Uterus (tissue), 4 donors: Measurements from ENCODE around the gene STMND1. TPM values are rescaled to one million over a fixed set of nuclear protein-coding genes. Genes with fewer than 3 reads are reported as not detected.
A peak's percentile ranks its signal among the peaks of the same experiment; 100 is the strongest.

Experiments used
- DNase-seq, 2 donors: peaks; one replicate each; pipeline ENCODE4 v3.0.0-alpha.2; 2019 to 2020
- H3K27ac ChIP-seq, 2 donors: fragments of 200-600 bp; sonication (generic); 1 replicate in 1 of 2; 2 replicates in 1 of 2; pipeline ENCODE4 v1.5.1; 2016 to 2018
- H3K27me3 ChIP-seq, 2 donors: fragments of 200-600 bp; sonication (generic); one replicate each; pipeline ENCODE4 v1.5.1; 2018 to 2019; ENCODE audit warnings: control low read depth in 1 of 2
- H3K36me3 ChIP-seq, 2 donors: fragments of 200-600 bp; sonication (generic); one replicate each; pipeline ENCODE4 v1.5.1; 2019; ENCODE audit warnings: control low read depth in 1 of 2
- H3K4me1 ChIP-seq, 2 donors: fragments of 200-600 bp; sonication (generic); one replicate each; pipeline ENCODE4 v1.5.1; 2018 to 2019; ENCODE audit warnings: control low read depth in 1 of 2
- H3K4me3 ChIP-seq, 2 donors: fragments of 200-600 bp; sonication (generic); 1 replicate in 1 of 2; 2 replicates in 1 of 2; pipeline ENCODE4 v1.5.1; 2018 to 2019; ENCODE audit warnings: mild to moderate bottlenecking in 1 of 2
- H3K9me3 ChIP-seq, 2 donors: fragments of 200-600 bp; sonication (generic); one replicate each; pipeline ENCODE4 v1.5.1; 2019; ENCODE audit warnings: control low read depth in 1 of 2
- CTCF ChIP-seq, 4 experiments: fragments of 200-600 bp in 2 of 4; fragments of 450-650 bp in 2 of 4; sonication (generic) in 2 of 4; IDR thresholded peaks; one replicate each; pipeline ENCODE4 v1.5.1; 2016 to 2019; ENCODE audit warnings: antibody characterized with exemption in 4 of 4, mild to moderate bottlenecking in 2 of 4, moderate library complexity in 1 of 4
- POLR2A ChIP-seq, 2 donors: fragments of 450-650 bp; IDR thresholded peaks; one replicate each; pipeline ENCODE4 v1.6.1; 2016; ENCODE audit warnings: antibody characterized with exemption in 2 of 2, mild to moderate bottlenecking in 1 of 2, moderate library complexity in 1 of 2
- intact Hi-C: fragments of 100-400 bp; cut with DNase I; formaldehyde crosslinking; loops from one replicate; pipeline ENCODE4 v1.15.1; 2023; ENCODE audit warnings: low total_unique reads
- total RNA-seq, 4 donors: library from RNA; depleted of rRNA in 3 of 4; stranded (reverse); fragments of >200 nt in 3 of 4; gene quantifications; one replicate each; pipeline versions ENCODE4 v1.1.0 to v1.2.4, GENCODE V29; 2014 to 2023
- donor health status: DM: yes; HTN: yes; CAD: no.

Gene STMND1
- total RNA-seq, 4 donors from 2014 or later: 1.4 TPM; not detected in 3

- Histone ChIP-seq H3K4me1 (no peaks in the 10 kb centered on the region), H3K36me3 (no peaks in the 10 kb centered on the region), H3K4me3 (no peak overlapping the region), H3K27me3 (no peaks in the 10 kb centered on the region), H3K9me3 (no peaks in the 10 kb centered on the region), H3K27ac (no peak overlapping the region)
- TF ChIP-seq POLR2A (IDR thresholded peaks at IDR 0.05): no peak
- TF ChIP-seq CTCF (IDR thresholded peaks at IDR 0.05): peak in 2 of 4 experiments; percentile 7 to 8
- intact Hi-C loops: no loop called here
- no peak for DNase-seq
Observed at GRCh38 chr6:17091122-17091521, 10.7 kb upstream of the STMND1 start.

- H3K9me3 ChIP-seq: no peaks in the 10 kb centered on the region
- no peak overlapping the region for H3K4me3 ChIP-seq
- H3K4me1 ChIP-seq: no peaks in the 10 kb centered on the region
- intact Hi-C loops: no loop called here
- no peaks in the 10 kb centered on the region for H3K36me3 ChIP-seq
- H3K27ac ChIP-seq: no peak overlapping the region
- TF ChIP-seq CTCF (IDR thresholded peaks at IDR 0.05) (no peak), POLR2A (IDR thresholded peaks at IDR 0.05) (no peak)
- no peaks in the 10 kb centered on the region for H3K27me3 ChIP-seq
- DNase-seq: no peak
Observed at GRCh38 chr6:17093686-17094085, 8.2 kb upstream of the STMND1 start.

- no peak for DNase-seq
- Histone ChIP-seq H3K4me3 (no peak overlapping the region), H3K27me3 (no peaks in the 10 kb centered on the region), H3K36me3 (no peaks in the 10 kb centered on the region), H3K4me1 (no peaks in the 10 kb centered on the region), H3K9me3 (no peaks in the 10 kb centered on the region), H3K27ac (no peak overlapping the region)
- intact Hi-C loops: no loop called here
- TF ChIP-seq CTCF (IDR thresholded peaks at IDR 0.05) (no peak), POLR2A (IDR thresholded peaks at IDR 0.05) (no peak)
Observed at GRCh38 chr6:17096096-17096495, 5.8 kb upstream of the STMND1 start.

- H3K27ac ChIP-seq: no peak overlapping the region
- no peaks in the 10 kb centered on the region for H3K36me3 ChIP-seq
- no peak overlapping the region for H3K4me3 ChIP-seq
- intact Hi-C loops: no loop called here
- no peaks in the 10 kb centered on the region for H3K4me1 ChIP-seq
- no peak for DNase-seq
- no peaks in the 10 kb centered on the region for H3K9me3 ChIP-seq
- H3K27me3 ChIP-seq: no peaks in the 10 kb centered on the region
- no peak for TF ChIP-seq POLR2A (IDR thresholded peaks at IDR 0.05)
- TF ChIP-seq CTCF (IDR thresholded peaks at IDR 0.05): no peak
Observed at GRCh38 chr6:17096652-17097051, 5.2 kb upstream of the STMND1 start.

GRCh38 chr6:17097982-17098381 lies 3.9 kb upstream of the STMND1 start:
- no peaks in the 10 kb centered on the region for H3K36me3 ChIP-seq
- intact Hi-C loops: no loop called here
- no peaks in the 10 kb centered on the region for H3K4me1 ChIP-seq
- no peaks in the 10 kb centered on the region for H3K27me3 ChIP-seq
- no peak overlapping the region for H3K27ac ChIP-seq
- DNase-seq: no peak
- TF ChIP-seq POLR2A (IDR thresholded peaks at IDR 0.05): no peak
- no peak overlapping the region for H3K4me3 ChIP-seq
- no peaks in the 10 kb centered on the region for H3K9me3 ChIP-seq

- H3K4me1 ChIP-seq: no peaks in the 10 kb centered on the region
- H3K4me3 ChIP-seq: no peak overlapping the region
- H3K9me3 ChIP-seq: no peaks in the 10 kb centered on the region
- H3K27me3 ChIP-seq: no peaks in the 10 kb centered on the region
- no peak for TF ChIP-seq POLR2A (IDR thresholded peaks at IDR 0.05)
- TF ChIP-seq CTCF (IDR thresholded peaks at IDR 0.05): no peak
- no peak for DNase-seq
- H3K27ac ChIP-seq: no peak overlapping the region
- intact Hi-C loops: no loop called here
- no peaks in the 10 kb centered on the region for H3K36me3 ChIP-seq
Observed at GRCh38 chr6:17098538-17098937, 3.3 kb upstream of the STMND1 start.
